Keratinocyte (primary cell): Measurements from ENCODE around the gene UGP2. TPM values are rescaled to one million over a fixed set of nuclear protein-coding genes. Genes with fewer than 3 reads are reported as not detected.
"Not testable (repeated sequence)": the region's sequence is repeated elsewhere in the genome, so short reads cannot be mapped to it uniquely, and the experiment has no call there.

ENCODE experiments used
- DNase-seq: peaks from one replicate; pipeline ENCODE4 v3.0.0-alpha.2; 2011; ENCODE audit warnings: low read depth, missing footprints, low spot score
- FAIRE-seq: peaks from 2 replicates; lab custom pipeline; 2011; peaks lifted over from hg19 to GRCh38; lab: Jason Lieb, UNC
- H2AFZ ChIP-seq: 2 replicates; pipeline ENCODE4 v1.6.0; 2012; ENCODE audit warnings: low read length, control low read depth, inconsistent platforms; ENCODE audit not compliant: control insufficient read depth
- H3K27ac ChIP-seq: 2 replicates; pipeline ENCODE4 v1.5.1; 2011; ENCODE audit warnings: low read length; ENCODE audit not compliant: control insufficient read depth, insufficient read depth
- H3K27me3 ChIP-seq: 3 replicates; pipeline ENCODE4 v1.6.0; 2011; ENCODE audit warnings: low read length; ENCODE audit not compliant: control insufficient read depth, insufficient read depth; ENCODE audit errors: extremely low read depth
- H3K36me3 ChIP-seq, 2 experiments: 2 replicates in 1 of 2; 3 replicates in 1 of 2; pipeline ENCODE4 v1.5.1; 2011; ENCODE audit warnings: low read length in 2 of 2, mild to moderate bottlenecking in 1 of 2; ENCODE audit not compliant: control insufficient read depth in 2 of 2, insufficient read depth in 2 of 2; ENCODE audit errors: extremely low read depth in 1 of 2
- H3K4me1 ChIP-seq: 3 replicates; pipeline ENCODE4 v1.5.1; 2011; ENCODE audit warnings: low read length; ENCODE audit not compliant: control insufficient read depth, insufficient read depth; ENCODE audit errors: extremely low read depth
- H3K4me2 ChIP-seq: 3 replicates; pipeline ENCODE4 v1.6.0; 2011; ENCODE audit warnings: low read depth, low read length; ENCODE audit not compliant: control insufficient read depth, insufficient read depth; ENCODE audit errors: extremely low read depth
- H3K4me3 ChIP-seq, 3 experiments: fragments of 200-600 bp in 1 of 3; sonication (generic) in 1 of 3; 2 replicates in 2 of 3; 3 replicates in 1 of 3; pipeline ENCODE4 v1.5.1; 2011 to 2016; ENCODE audit warnings: low read length in 3 of 3, mild to moderate bottlenecking in 3 of 3, control low read depth in 2 of 3, inconsistent platforms in 1 of 3, low read depth in 1 of 3, mixed read lengths in 1 of 3, mixed run types in 1 of 3, moderate library complexity in 1 of 3; ENCODE audit not compliant: control insufficient read depth in 2 of 3, insufficient read depth in 2 of 3; ENCODE audit errors: extremely low read depth in 1 of 3
- H3K79me2 ChIP-seq: 2 replicates; pipeline ENCODE4 v1.6.0; 2012; ENCODE audit warnings: low read length; ENCODE audit not compliant: control insufficient read depth, insufficient read depth
- H3K9ac ChIP-seq: 3 replicates; pipeline ENCODE4 v1.6.0; 2011; ENCODE audit warnings: low read length; ENCODE audit not compliant: control insufficient read depth, insufficient read depth; ENCODE audit errors: extremely low read depth
- H3K9me1 ChIP-seq: 3 replicates; pipeline ENCODE4 v1.6.0; 2011; ENCODE audit warnings: low read length; ENCODE audit not compliant: control insufficient read depth, insufficient read depth; ENCODE audit errors: extremely low read depth
- H3K9me3 ChIP-seq: 2 replicates; pipeline ENCODE4 v1.5.1; 2012; ENCODE audit warnings: low read depth, low read length; ENCODE audit not compliant: control insufficient read depth
- H4K20me1 ChIP-seq: 3 replicates; pipeline ENCODE4 v1.6.0; 2011; ENCODE audit warnings: low read length; ENCODE audit not compliant: control insufficient read depth, insufficient read depth; ENCODE audit errors: extremely low read depth
- EZH2 ChIP-seq: IDR thresholded peaks from one replicate; pipeline ENCODE4 v1.6.1; 2012; ENCODE audit warnings: inconsistent platforms, mild to moderate bottlenecking, low read length, moderate library complexity
- dilution Hi-C: fragments of 300-500 bp; cut with MboI; formaldehyde crosslinking; loops from one replicate; pipeline ENCODE4 v1.7.0; 2020; ENCODE audit warnings: low sequenced_read_pairs; ENCODE audit not compliant: extremely low pct_ligation_motif_present
- polyA plus RNA-seq, 5 experiments: library from polyadenylated mRNA; depleted of rRNA in 3 of 5; stranded (reverse) in 3 of 5; stranded (forward) in 1 of 5; unstranded in 1 of 5; fragments of >200 nt; gene quantifications; 1 replicate in 1 of 5; 2 replicates in 3 of 5; 3 replicates in 1 of 5; pipeline versions ENCODE4 v1.2.1 to v1.2.3, GENCODE V29; 2011 to 2012; ENCODE audit warnings: missing spikeins in 2 of 5, low read depth in 1 of 5, low replicate concordance in 1 of 5
- TF ChIP-seq, protein P1 (sequence below), 3 experiments: IDR thresholded peaks in 1 of 3; conservative IDR thresholded peaks in 1 of 3; optimal IDR thresholded peaks in 1 of 3; 2 replicates in 2 of 3; 3 replicates in 1 of 3; pipeline versions ENCODE3 to v1.5.1; 2011; ENCODE audit warnings: low read length in 3 of 3, mild to moderate bottlenecking in 3 of 3, moderate library complexity in 2 of 3, control low read depth in 1 of 3, inconsistent platforms in 1 of 3; ENCODE audit not compliant: insufficient read depth in 2 of 3; ENCODE audit errors: extremely low read depth in 1 of 3

The UGP2 gene
- polyA plus RNA-seq, 1 donor (not counting 4 experiments of a cell fraction or from before 2014, with no cell fraction given): 260 TPM

DNA sequence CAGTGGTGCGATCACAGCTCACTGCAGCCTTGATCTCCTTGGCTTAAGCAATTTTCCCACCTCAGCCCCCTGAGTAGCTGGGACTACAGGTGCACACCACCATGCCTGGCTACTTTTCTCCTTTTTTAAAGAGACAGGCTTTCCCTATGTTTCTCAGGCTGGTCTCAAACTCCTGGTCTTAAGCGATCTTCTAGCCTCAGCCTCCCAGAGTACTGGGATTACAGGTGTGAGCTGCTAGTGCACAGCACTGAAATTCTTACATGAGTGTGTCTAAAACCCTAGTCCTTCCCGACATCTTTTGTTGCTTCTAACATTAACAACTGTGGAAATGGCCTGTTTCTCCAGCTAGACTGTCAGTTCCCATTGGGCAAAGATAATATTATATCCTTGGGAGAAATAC lies 2.9 kb downstream of the UGP2 start:
- no peak for DNase-seq
- TF ChIP-seq, protein P1, sequence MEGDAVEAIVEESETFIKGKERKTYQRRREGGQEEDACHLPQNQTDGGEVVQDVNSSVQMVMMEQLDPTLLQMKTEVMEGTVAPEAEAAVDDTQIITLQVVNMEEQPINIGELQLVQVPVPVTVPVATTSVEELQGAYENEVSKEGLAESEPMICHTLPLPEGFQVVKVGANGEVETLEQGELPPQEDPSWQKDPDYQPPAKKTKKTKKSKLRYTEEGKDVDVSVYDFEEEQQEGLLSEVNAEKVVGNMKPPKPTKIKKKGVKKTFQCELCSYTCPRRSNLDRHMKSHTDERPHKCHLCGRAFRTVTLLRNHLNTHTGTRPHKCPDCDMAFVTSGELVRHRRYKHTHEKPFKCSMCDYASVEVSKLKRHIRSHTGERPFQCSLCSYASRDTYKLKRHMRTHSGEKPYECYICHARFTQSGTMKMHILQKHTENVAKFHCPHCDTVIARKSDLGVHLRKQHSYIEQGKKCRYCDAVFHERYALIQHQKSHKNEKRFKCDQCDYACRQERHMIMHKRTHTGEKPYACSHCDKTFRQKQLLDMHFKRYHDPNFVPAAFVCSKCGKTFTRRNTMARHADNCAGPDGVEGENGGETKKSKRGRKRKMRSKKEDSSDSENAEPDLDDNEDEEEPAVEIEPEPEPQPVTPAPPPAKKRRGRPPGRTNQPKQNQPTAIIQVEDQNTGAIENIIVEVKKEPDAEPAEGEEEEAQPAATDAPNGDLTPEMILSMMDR (optimal IDR thresholded peaks at IDR 0.05 in 1 of 3, IDR thresholded peaks at IDR 0.05 in 1 of 3, conservative IDR thresholded peaks at IDR 0.05 in 1 of 3; ENCODE audit: extremely low read depth in 1 of 3, insufficient read depth in 2 of 3, low read length in 3 of 3): no peak
- TF ChIP-seq EZH2: no peak
- H3K27me3 ChIP-seq: no peaks in the 10 kb centered on the region
- H3K9me3 ChIP-seq: no peaks in the 10 kb centered on the region
- no peak overlapping the region for H3K9ac ChIP-seq
- H3K9me1 ChIP-seq: no peaks in the 10 kb centered on the region
- no peak overlapping the region for H3K27ac ChIP-seq
- peak overlapping the region in 1 of 3 experiments; percentile 14 for H3K4me3 ChIP-seq
- dilution Hi-C loops: no loop called here
- no peaks in the 10 kb centered on the region for H3K36me3 ChIP-seq
- no peak overlapping the region for H2AFZ ChIP-seq
- no peaks in the 10 kb centered on the region for H4K20me1 ChIP-seq
- peak overlapping the region; percentile 84 for H3K4me2 ChIP-seq
- H3K79me2 ChIP-seq: peaks cover 75% of the 10 kb centered on the region
- FAIRE-seq: no peak
- peaks cover 41% of the 10 kb centered on the region for H3K4me1 ChIP-seq

DNA sequence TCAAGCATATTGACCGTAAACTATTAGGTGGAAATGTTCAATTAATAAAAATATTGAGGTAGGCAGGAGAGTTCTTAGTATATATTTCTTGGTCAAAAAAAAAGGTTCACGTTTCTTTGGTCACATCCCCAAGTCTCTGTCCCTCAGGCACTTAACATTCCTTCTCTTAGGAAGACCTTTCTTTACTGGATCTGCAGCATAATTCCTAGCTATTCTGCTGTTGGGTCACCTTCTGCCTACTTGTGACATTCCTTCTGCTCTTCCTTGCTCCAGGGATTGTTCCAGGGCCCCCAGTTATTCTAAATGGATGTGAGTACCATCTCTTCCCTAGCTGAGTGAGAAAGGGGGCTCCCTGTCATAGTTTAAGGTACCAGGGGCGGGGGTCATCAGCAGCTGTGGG lies 4.2 kb downstream of the UGP2 start:
- H3K79me2 ChIP-seq: peaks cover 86% of the 10 kb centered on the region
- no peaks in the 10 kb centered on the region for H3K36me3 ChIP-seq
- H3K27ac ChIP-seq: no peak overlapping the region
- H3K4me1 ChIP-seq: peaks cover 36% of the 10 kb centered on the region
- no peaks in the 10 kb centered on the region for H3K27me3 ChIP-seq
- DNase-seq: no peak
- H3K9me1 ChIP-seq: no peaks in the 10 kb centered on the region
- no peak overlapping the region for H3K9ac ChIP-seq
- H3K4me3 ChIP-seq: no peak overlapping the region
- no peaks in the 10 kb centered on the region for H4K20me1 ChIP-seq
- TF ChIP-seq EZH2: no peak
- H3K4me2 ChIP-seq: peak overlapping the region; percentile 84
- dilution Hi-C loops: no loop called here
- no peak for FAIRE-seq
- no peaks in the 10 kb centered on the region for H3K9me3 ChIP-seq
- H2AFZ ChIP-seq: no peak overlapping the region

DNA sequence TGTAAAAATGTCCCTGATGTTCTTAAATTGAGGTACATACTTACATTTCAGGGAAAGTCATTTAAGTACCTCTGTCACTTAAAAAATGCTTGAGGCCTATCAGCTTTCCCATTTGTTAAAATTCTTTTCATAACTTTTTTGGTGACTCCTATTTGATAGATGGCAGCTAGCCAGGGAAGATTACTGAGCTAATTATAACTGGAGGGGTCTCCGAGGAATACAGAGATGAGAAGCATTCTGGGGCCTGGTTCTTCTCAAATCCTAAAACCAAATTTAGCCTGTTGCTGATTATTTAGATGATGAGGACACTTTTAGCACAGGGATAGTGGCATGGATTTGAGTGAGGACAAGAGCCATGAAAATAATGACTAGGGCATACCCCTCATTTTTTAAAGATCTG lies 4.8 kb downstream of the UGP2 start:
- H3K9me3 ChIP-seq: no peaks in the 10 kb centered on the region
- H3K27ac ChIP-seq: no peak overlapping the region
- no peaks in the 10 kb centered on the region for H4K20me1 ChIP-seq
- no peaks in the 10 kb centered on the region for H3K9me1 ChIP-seq
- FAIRE-seq: no peak
- H2AFZ ChIP-seq: no peak overlapping the region
- no peak overlapping the region for H3K9ac ChIP-seq
- H3K4me2 ChIP-seq: no peak overlapping the region
- H3K4me1 ChIP-seq: peaks cover 36% of the 10 kb centered on the region
- peaks cover 93% of the 10 kb centered on the region for H3K79me2 ChIP-seq
- TF ChIP-seq, protein P1 (optimal IDR thresholded peaks at IDR 0.05 in 1 of 3, IDR thresholded peaks at IDR 0.05 in 1 of 3, conservative IDR thresholded peaks at IDR 0.05 in 1 of 3; ENCODE audit: extremely low read depth in 1 of 3, insufficient read depth in 2 of 3, low read length in 3 of 3): no peak
- TF ChIP-seq EZH2: no peak
- no peaks in the 10 kb centered on the region for H3K27me3 ChIP-seq
- no peaks in the 10 kb centered on the region for H3K36me3 ChIP-seq
- DNase-seq: no peak
- no peak overlapping the region for H3K4me3 ChIP-seq
- dilution Hi-C loops: no loop called here

DNA sequence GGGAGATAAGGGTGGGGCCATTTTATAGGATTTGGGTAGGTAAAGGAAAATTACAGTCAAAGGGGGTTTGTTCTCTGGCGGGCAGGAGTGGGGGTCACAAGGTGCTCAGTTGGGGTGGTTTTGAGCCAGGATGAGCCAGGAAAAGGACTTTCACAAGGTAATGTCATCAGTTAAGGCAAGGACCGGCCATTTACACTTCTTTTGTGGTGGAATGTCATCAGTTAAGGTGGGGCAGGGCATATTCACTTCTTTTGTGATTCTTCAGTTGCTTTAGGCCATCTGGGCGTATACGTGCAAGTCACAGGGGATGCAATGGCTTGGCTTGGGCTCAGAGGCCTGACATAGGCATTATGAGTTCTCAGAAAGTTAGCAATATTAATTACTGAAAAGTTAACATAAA lies 5.9 kb downstream of the UGP2 start:
- peaks cover 36% of the 10 kb centered on the region for H3K4me1 ChIP-seq

More for the DNA sequence above, 5.9 kb downstream of the UGP2 start:
- H3K27ac ChIP-seq, H3K9me1 ChIP-seq, H3K4me3 ChIP-seq, FAIRE-seq, H3K9ac ChIP-seq, H2AFZ ChIP-seq, H3K36me3 ChIP-seq, H3K27me3 ChIP-seq, DNase-seq, dilution Hi-C loops, H3K9me3 ChIP-seq, H3K4me2 ChIP-seq, H4K20me1 ChIP-seq: not testable (repeated sequence)
- H3K79me2 ChIP-seq: peaks cover 98% of the 10 kb centered on the region
